Measurements from ENCODE around the gene SH3TC1. TPM values are rescaled to one million over a fixed set of nuclear protein-coding genes. Genes with fewer than 3 reads are reported as not detected.

Gene SH3TC1
- total RNA-seq, 1 experiment from 2014 or later: 7.8 TPM

- H3K27me3 Mint-ChIP-seq (ENCODE audit: unreplicated experiment): no peaks in the 10 kb centered on the region
- peaks cover 5% of the 10 kb centered on the region for H3K36me3 Mint-ChIP-seq (ENCODE audit: insufficient read depth, unreplicated experiment)
- CTCF ChIA-PET: no interaction called here
- H3K4me1 Mint-ChIP-seq (ENCODE audit: low read depth, unreplicated experiment): peaks cover 11% of the 10 kb centered on the region
- no peaks in the 10 kb centered on the region for H3K9me3 Mint-ChIP-seq (ENCODE audit: low read depth, unreplicated experiment)
- DNase-seq: no peak
- no peak for TF ChIP-seq CTCF (IDR thresholded peaks at IDR 0.05; ENCODE audit: unreplicated experiment)
- BruUV-seq (replicated peaks): no TSS peak
- no peak overlapping the region for H3K27ac Mint-ChIP-seq (ENCODE audit: unreplicated experiment)
- no peak overlapping the region for H3K4me3 Mint-ChIP-seq (ENCODE audit: low read depth, unreplicated experiment)
- intact Hi-C loops (cut with micrococcal nuclease; ENCODE audit: unreplicated experiment): loop anchor here (10.0 kb wide), 1 partner anchor 403 kb away; the partner anchor contains the start of gene GPR78
These were observed 17.2 kb upstream of the SH3TC1 start for GRCh38 chr4:8181844-8182243.

GRCh38 chr4:8182294-8182693 lies 16.8 kb upstream of the SH3TC1 start:
- Mint-ChIP-seq H3K4me1 (ENCODE audit: low read depth, unreplicated experiment) (peaks cover 11% of the 10 kb centered on the region), H3K4me3 (ENCODE audit: low read depth, unreplicated experiment) (no peak overlapping the region), H3K9me3 (ENCODE audit: low read depth, unreplicated experiment) (no peaks in the 10 kb centered on the region), H3K27me3 (ENCODE audit: unreplicated experiment) (no peaks in the 10 kb centered on the region), H3K36me3 (ENCODE audit: insufficient read depth, unreplicated experiment) (peaks cover 5% of the 10 kb centered on the region), H3K27ac (ENCODE audit: unreplicated experiment) (no peak overlapping the region)
- BruUV-seq (replicated peaks): no TSS peak
- CTCF ChIA-PET: no interaction called here
- intact Hi-C loops (cut with micrococcal nuclease; ENCODE audit: unreplicated experiment): loop anchor here (10.0 kb wide), 1 partner anchor 403 kb away; the partner anchor contains the start of gene GPR78
- DNase-seq: no peak
- TF ChIP-seq CTCF (IDR thresholded peaks at IDR 0.05; ENCODE audit: unreplicated experiment): no peak

- H3K4me3 Mint-ChIP-seq (ENCODE audit: low read depth, unreplicated experiment): no peak overlapping the region
- no peak for TF ChIP-seq CTCF (IDR thresholded peaks at IDR 0.05; ENCODE audit: unreplicated experiment)
- BruUV-seq (replicated peaks): no TSS peak
- H3K9me3 Mint-ChIP-seq (ENCODE audit: low read depth, unreplicated experiment): no peaks in the 10 kb centered on the region
- intact Hi-C loops (cut with micrococcal nuclease; ENCODE audit: unreplicated experiment): loop anchor here (10.0 kb wide), 1 partner anchor 402 kb away; the partner anchor contains the start of gene GPR78
- CTCF ChIA-PET: interaction anchor here (0.7 kb wide), 1 partner anchor 216 kb away, joined by 3 read pairs; no protein-coding TSS in a partner anchor
- H3K4me1 Mint-ChIP-seq (ENCODE audit: low read depth, unreplicated experiment): peaks cover 17% of the 10 kb centered on the region
- peak; percentile 85 for DNase-seq
- H3K27ac Mint-ChIP-seq (ENCODE audit: unreplicated experiment): no peak overlapping the region
- H3K27me3 Mint-ChIP-seq (ENCODE audit: unreplicated experiment): no peaks in the 10 kb centered on the region
- peaks cover 7% of the 10 kb centered on the region for H3K36me3 Mint-ChIP-seq (ENCODE audit: insufficient read depth, unreplicated experiment)
These were observed 16.0 kb upstream of the SH3TC1 start for GRCh38 chr4:8182858-8183725.

DNA sequence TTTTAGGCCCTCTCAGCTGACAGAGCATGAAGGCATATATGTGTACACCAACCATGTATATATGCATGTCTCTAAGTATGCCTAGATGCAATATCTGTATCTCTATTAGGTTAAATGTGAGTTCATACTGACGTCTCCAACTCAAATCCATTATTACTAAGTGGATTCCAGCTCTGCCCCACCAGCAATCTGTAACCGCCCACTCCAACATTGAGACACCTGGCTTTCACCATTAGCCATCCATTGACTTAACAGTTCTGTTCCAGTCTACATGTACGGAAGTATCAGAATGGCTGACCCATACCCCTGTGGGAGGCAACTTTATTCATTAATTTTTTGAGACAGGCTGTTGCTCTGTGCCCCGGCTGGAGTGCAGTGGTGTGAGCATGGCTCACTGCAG lies 15.0 kb upstream of the SH3TC1 start:
- Mint-ChIP-seq H3K27me3 (ENCODE audit: unreplicated experiment) (no peaks in the 10 kb centered on the region), H3K36me3 (ENCODE audit: insufficient read depth, unreplicated experiment) (peaks cover 11% of the 10 kb centered on the region), H3K4me3 (ENCODE audit: low read depth, unreplicated experiment) (no peak overlapping the region), H3K4me1 (ENCODE audit: low read depth, unreplicated experiment) (peaks cover 24% of the 10 kb centered on the region), H3K27ac (ENCODE audit: unreplicated experiment) (no peak overlapping the region), H3K9me3 (ENCODE audit: low read depth, unreplicated experiment) (no peaks in the 10 kb centered on the region)
- BruUV-seq (replicated peaks): no TSS peak
- intact Hi-C loops (cut with micrococcal nuclease; ENCODE audit: unreplicated experiment): loop anchor here (10.0 kb wide), 1 partner anchor 401 kb away; the partner anchor contains the start of gene GPR78
- no peak for DNase-seq
- CTCF ChIA-PET: interaction anchor here (0.7 kb wide), 1 partner anchor 217 kb away, joined by 3 read pairs; no protein-coding TSS in a partner anchor
- no peak for TF ChIP-seq CTCF (IDR thresholded peaks at IDR 0.05; ENCODE audit: unreplicated experiment)

All from Calu3 (cell line).